Islet precursor cell (in vitro differentiated cells): ENCODE results near the gene ECEL1.

Experiments used
- DNase-seq: peaks from one replicate; pipeline ENCODE4 v3.0.0-alpha.2; 2018

Gene ECEL1

GRCh38 chr2:232521959-232522622 is 34.5 kb upstream of the ECEL1 start:
- no peak for DNase-seq

GRCh38 chr2:232521098-232521497 is 33.5 kb upstream of the ECEL1 start:
- DNase-seq, result no peak

- DNase-seq, result no peak
These were observed 32.9 kb upstream of the ECEL1 start for GRCh38 chr2:232520489-232520888.

- no peak for DNase-seq
These were observed 32.2 kb upstream of the ECEL1 start, which contains the start of gene PRSS56 for GRCh38 chr2:232519581-232520438. TSS of gene PRSS56 (plus strand) at chr2:232520388. CDS start at chr2:232520599, 211 bp downstream.

- peak; percentile 73 for DNase-seq
These were observed 31.2 kb upstream of the ECEL1 start for GRCh38 chr2:232518844-232519243.

- DNase-seq, result no peak
These were observed 28.9 kb upstream of the ECEL1 start for GRCh38 chr2:232516551-232516950.

DNA sequence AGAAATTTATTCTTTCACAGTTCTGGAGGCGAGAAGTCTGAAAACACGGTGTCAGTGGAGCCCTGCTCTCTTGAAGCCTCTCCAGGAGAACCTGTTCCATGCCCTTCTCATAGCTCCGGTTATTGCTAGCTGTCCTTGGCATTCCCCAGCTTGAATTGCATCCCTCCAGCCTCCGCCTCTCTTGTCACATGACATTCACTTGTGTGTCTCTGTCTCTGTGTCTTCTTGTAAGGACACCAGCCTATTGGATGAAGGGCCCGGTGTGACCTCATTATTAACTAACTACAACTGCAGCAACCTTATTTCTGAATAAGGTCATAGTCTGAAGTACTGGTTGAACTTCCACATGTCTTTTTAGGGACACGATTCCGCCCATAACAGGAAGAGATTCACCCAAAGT is 28.0 kb upstream of the ECEL1 start:
- no peak for DNase-seq

- DNase-seq, result no peak
These were observed 25.7 kb upstream of the ECEL1 start for GRCh38 chr2:232513353-232513752.

GRCh38 chr2:232512602-232513001 is 25.0 kb upstream of the ECEL1 start:
- no peak for DNase-seq

- no peak for DNase-seq
These were observed 23.8 kb upstream of the ECEL1 start for GRCh38 chr2:232511336-232511890.

- no peak for DNase-seq
These were observed 20.6 kb upstream of the ECEL1 start for GRCh38 chr2:232508251-232508650.

GRCh38 chr2:232506709-232507108 is 19.1 kb upstream of the ECEL1 start:
- DNase-seq, result no peak

GRCh38 chr2:232505856-232506255 is 18.2 kb upstream of the ECEL1 start:
- DNase-seq, result no peak

DNA sequence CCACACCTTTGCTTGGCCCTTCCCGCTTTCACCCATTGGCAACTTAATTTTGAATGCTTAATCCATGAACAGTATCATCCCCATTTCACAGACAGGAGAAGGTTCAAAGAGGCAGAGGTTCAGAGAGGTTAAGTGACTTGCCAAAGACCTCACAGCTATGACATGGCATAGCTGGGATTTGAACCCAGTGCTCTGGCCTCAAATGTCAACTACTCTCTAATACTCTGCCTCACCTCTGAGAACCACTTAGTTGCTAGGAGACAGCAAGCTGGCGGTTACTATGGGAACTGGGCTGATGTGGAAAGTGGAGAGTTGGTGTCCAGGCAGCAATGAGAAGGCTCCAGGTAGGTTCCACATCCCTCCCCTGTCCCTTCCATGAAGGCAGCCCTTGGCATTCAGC is 16.8 kb upstream of the ECEL1 start:
- DNase-seq, result no peak

- no peak for DNase-seq
These were observed 16.2 kb upstream of the ECEL1 start for GRCh38 chr2:232503809-232504323.

DNA sequence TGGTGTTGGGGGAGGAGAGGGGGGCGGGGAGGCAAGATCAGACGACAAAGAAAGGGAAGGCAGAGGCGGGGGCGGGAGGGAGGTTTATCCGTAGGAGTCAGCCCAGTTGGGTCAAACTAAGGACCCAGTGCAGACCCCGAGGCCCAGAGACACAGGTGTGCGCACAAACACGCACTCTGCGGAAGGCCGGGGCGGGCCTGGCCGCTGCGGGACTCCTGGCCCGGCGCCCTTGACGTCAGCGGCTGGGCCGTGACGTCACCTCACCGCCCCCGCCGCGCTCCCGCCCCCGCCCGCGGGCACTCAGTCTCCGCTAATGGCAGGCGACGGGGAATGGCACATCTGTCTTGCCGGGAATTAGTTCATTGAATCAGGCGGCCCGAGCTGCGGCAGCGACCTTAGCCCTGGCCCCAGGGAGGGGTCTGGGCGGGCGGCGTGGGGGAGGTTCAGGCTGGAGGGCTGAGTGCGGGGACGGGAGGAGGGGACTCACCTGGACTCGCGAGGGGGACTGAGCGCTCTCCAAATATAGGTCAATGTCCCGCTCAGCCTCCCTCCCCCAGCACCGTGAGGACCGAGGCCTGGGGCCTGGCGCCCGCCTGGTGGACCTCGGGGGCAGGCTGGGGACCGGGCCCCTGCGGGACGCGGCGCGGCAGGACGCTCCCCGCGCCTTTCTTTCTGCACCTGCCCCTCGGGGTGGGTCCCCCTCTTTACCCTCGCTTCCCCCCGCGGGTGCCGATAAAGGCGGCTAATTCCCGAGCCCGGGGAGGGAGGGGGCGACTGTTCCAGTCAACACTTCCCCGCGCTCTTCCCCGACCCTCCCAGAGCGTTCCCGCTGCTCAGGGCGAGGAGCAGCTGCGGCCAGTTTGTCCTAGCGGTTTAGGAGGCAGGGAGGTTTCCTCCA is 15.5 kb upstream of the ECEL1 start:
- DNase-seq, result peak; percentile 79

DNA sequence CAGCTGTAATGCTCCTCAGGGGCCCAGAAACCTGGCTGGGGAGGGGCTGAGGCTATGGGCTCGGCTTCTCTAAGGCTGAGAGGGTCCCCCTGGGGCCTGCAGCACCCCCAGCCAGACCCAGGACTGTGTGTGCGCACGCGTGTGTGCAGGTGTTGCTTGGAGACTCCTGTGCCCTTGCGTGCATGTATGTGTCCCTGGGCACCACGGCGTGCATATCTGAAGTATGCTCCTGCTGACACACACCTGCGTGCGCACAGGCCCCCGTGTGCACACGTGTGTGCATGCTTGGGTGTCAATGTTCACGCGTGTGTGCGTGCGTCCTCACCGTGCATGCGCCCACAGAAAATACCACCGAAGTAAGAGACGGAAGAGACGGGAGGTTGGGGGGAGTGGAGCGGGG is 14.9 kb upstream of the ECEL1 start:
- DNase-seq, result no peak

- no peak for DNase-seq
These were observed 14.3 kb upstream of the ECEL1 start for GRCh38 chr2:232501794-232502390.

DNA sequence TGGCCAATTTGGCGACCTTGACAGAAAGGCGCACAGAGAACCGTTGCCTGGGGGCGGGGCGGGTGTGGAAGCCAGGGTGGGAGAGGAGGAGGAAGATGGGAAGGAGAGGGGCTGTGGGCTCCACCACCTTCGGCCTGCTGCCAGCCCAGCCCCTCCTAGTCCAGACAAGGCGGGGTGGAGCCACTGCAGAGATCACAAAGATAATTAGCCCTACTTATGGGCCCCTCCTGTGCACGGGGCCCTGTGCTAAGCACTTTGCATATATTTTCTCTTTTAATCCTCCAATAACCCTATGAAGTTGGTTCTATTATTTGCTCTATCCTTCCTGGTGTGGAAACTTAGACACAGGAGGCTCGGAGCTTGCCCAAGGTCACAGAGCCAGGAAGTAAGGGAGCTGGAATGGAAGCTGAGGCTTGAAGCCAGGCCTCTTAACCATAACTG is 13.7 kb upstream of the ECEL1 start:
- DNase-seq, result no peak

DNA sequence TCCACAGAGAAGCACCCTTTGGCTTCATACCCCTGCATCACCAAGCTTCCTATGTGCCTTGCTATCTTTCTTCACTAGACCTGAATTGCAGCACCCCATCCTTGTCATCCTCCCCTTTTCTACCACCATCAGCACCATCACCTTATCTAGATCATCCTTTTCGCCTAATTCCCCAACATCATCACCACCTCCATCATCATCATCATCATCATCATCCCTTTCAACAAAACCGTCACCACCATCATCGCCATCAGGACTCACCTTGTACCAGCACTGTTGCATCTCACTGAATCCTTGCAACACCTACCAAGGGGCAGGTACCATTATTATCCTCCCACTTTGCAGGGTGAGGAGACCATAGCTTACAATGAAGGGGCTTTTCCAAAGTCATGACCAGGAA is 10.8 kb upstream of the ECEL1 start:
- DNase-seq, result no peak

GRCh38 chr2:232497348-232497747 is 9.7 kb upstream of the ECEL1 start:
- no peak for DNase-seq
